H9 (cell line): ENCODE measurements around the gene ZBTB48. TPM values are rescaled to one million over a fixed set of nuclear protein-coding genes. Genes with fewer than 3 reads are reported as not detected.

Source experiments
- DNase-seq: peaks from one replicate; pipeline ENCODE4 v3.0.0-alpha.2; 2017
- H2AFZ ChIP-seq: one replicate; pipeline ENCODE4 v1.6.1; 2013; ENCODE audit warnings: mild to moderate bottlenecking, low read length, control low read depth, moderate library complexity
- H2AK5ac ChIP-seq: 2 replicates; pipeline ENCODE4 v1.6.1; 2013; ENCODE audit warnings: low read length, control low read depth, mixed read lengths; ENCODE audit not compliant: insufficient read length
- H2BK120ac ChIP-seq: one replicate; pipeline ENCODE4 v1.6.1; 2013; ENCODE audit warnings: low read depth, mild to moderate bottlenecking, low read length, control low read depth, inconsistent platforms; ENCODE audit not compliant: poor library complexity, severe bottlenecking
- H2BK12ac ChIP-seq: 2 replicates; pipeline ENCODE4 v1.6.1; 2013; ENCODE audit warnings: low read length, control low read depth, mixed read lengths, low read depth; ENCODE audit not compliant: insufficient read length
- H2BK15ac ChIP-seq: 2 replicates; pipeline ENCODE4 v1.6.1; 2013; ENCODE audit warnings: low read depth, low read length, control low read depth
- H2BK20ac ChIP-seq: one replicate; pipeline ENCODE4 v1.6.1; 2013; ENCODE audit warnings: low read depth, mild to moderate bottlenecking, low read length, control low read depth, inconsistent platforms; ENCODE audit not compliant: poor library complexity, severe bottlenecking
- H2BK5ac ChIP-seq: 2 replicates; pipeline ENCODE4 v1.6.1; 2013; ENCODE audit warnings: low read length, control low read depth, mixed read lengths; ENCODE audit not compliant: insufficient read length
- H3K14ac ChIP-seq: 2 replicates; pipeline ENCODE4 v1.6.1; 2013; ENCODE audit warnings: low read length, control low read depth; ENCODE audit not compliant: insufficient read depth
- H3K18ac ChIP-seq: 2 replicates; pipeline ENCODE4 v1.6.1; 2013; ENCODE audit warnings: low read depth, mild to moderate bottlenecking, mixed read lengths, low read length, control low read depth; ENCODE audit not compliant: insufficient read length
- H3K23ac ChIP-seq: 2 replicates; pipeline ENCODE4 v1.6.1; 2013; ENCODE audit warnings: low read length, control low read depth, mixed read lengths, low read depth; ENCODE audit not compliant: insufficient read length
- H3K23me2 ChIP-seq: 2 replicates; pipeline ENCODE4 v1.6.1; 2013; ENCODE audit warnings: low read depth, mild to moderate bottlenecking, mixed read lengths, low read length, control low read depth; ENCODE audit not compliant: insufficient read length, poor library complexity, severe bottlenecking
- H3K27ac ChIP-seq: 2 replicates; pipeline ENCODE4 v1.5.1; 2013; ENCODE audit warnings: low read length, control low read depth, mixed read lengths, low read depth; ENCODE audit not compliant: insufficient read length
- H3K27me3 ChIP-seq: 2 replicates; pipeline ENCODE4 v1.6.1; 2013; ENCODE audit warnings: low read length, control low read depth, inconsistent platforms; ENCODE audit not compliant: insufficient read depth
- H3K4ac ChIP-seq: 2 replicates; pipeline ENCODE4 v1.6.1; 2013; ENCODE audit warnings: low read depth, mild to moderate bottlenecking, control low read depth, inconsistent platforms, low read length, moderate library complexity
- H3K4me1 ChIP-seq: 2 replicates; pipeline ENCODE4 v1.6.1; 2013; ENCODE audit warnings: low read length, control low read depth, inconsistent platforms; ENCODE audit not compliant: insufficient read depth
- H3K4me2 ChIP-seq: 2 replicates; pipeline ENCODE4 v1.6.1; 2013; ENCODE audit warnings: low read length, control low read depth, mixed read lengths; ENCODE audit not compliant: insufficient read length, insufficient read depth
- H3K56ac ChIP-seq: 2 replicates; pipeline ENCODE4 v1.6.1; 2013; ENCODE audit warnings: low read depth, mild to moderate bottlenecking, mixed read lengths, low read length, control low read depth; ENCODE audit not compliant: insufficient read length
- H3K79me1 ChIP-seq: 2 replicates; pipeline ENCODE4 v1.6.1; 2013; ENCODE audit warnings: low read depth, mild to moderate bottlenecking, moderate library complexity, low read length, control low read depth, inconsistent platforms; ENCODE audit not compliant: insufficient read depth, poor library complexity, severe bottlenecking
- H3K79me2 ChIP-seq: 2 replicates; pipeline ENCODE4 v1.6.1; 2013; ENCODE audit warnings: low read length, control low read depth, inconsistent platforms; ENCODE audit not compliant: insufficient read depth
- H3K9ac ChIP-seq: 2 replicates; pipeline ENCODE4 v1.6.1; 2013; ENCODE audit warnings: low read length, control low read depth, mixed read lengths; ENCODE audit not compliant: insufficient read length; ENCODE audit errors: extremely low read depth
- H3K9me3 ChIP-seq: one replicate; pipeline ENCODE4 v1.6.1; 2013; ENCODE audit warnings: low read depth, low read length, inconsistent platforms; ENCODE audit not compliant: control insufficient read depth
- H3T11ph ChIP-seq: one replicate; pipeline ENCODE4 v1.6.1; 2013; ENCODE audit warnings: mild to moderate bottlenecking, low read length, control low read depth, inconsistent platforms
- H4K20me1 ChIP-seq: one replicate; pipeline ENCODE4 v1.6.1; 2013; ENCODE audit not compliant: control insufficient read depth, insufficient read length, insufficient read depth
- H4K5ac ChIP-seq: 2 replicates; pipeline ENCODE4 v1.6.1; 2013; ENCODE audit warnings: low read depth, mild to moderate bottlenecking, mixed read lengths, low read length, control low read depth; ENCODE audit not compliant: insufficient read length
- H4K8ac ChIP-seq: replicated peaks from 2 replicates; pipeline ENCODE4 v1.6.1; 2013; ENCODE audit warnings: low read length, control low read depth, mixed read lengths, low read depth; ENCODE audit not compliant: insufficient read length
- H4K91ac ChIP-seq: 2 replicates; pipeline ENCODE4 v1.6.1; 2013; ENCODE audit warnings: low read depth, mild to moderate bottlenecking, moderate library complexity, mixed read lengths, low read length, control low read depth; ENCODE audit not compliant: insufficient read length
- H3K27ac Mint-ChIP-seq, 3 experiments: 2 replicates in 2 of 3; 3 replicates in 1 of 3; pipeline ENCODE4 v1.8.0; 2020 to 2021; ENCODE audit warnings: mixed read lengths in 3 of 3, mild to moderate bottlenecking in 1 of 3, moderate library complexity in 1 of 3
- H3K27me3 Mint-ChIP-seq: 2 replicates; pipeline ENCODE4 v1.8.0; 2021; ENCODE audit warnings: low read depth, mild to moderate bottlenecking, moderate library complexity, mixed read lengths
- H3K36me3 Mint-ChIP-seq, 3 experiments: 2 replicates in 2 of 3; 3 replicates in 1 of 3; pipeline ENCODE4 v1.8.0; 2020 to 2021; ENCODE audit warnings: low read depth in 3 of 3, mixed read lengths in 3 of 3; ENCODE audit not compliant: insufficient read depth in 1 of 3
- H3K4me1 Mint-ChIP-seq, 2 experiments: 2 replicates each; pipeline ENCODE4 v1.8.0; 2020; ENCODE audit warnings: mixed read lengths in 2 of 2
- H3K4me3 Mint-ChIP-seq, 2 experiments: 2 replicates in 1 of 2; 3 replicates in 1 of 2; pipeline ENCODE4 v1.8.0; 2020 to 2021; ENCODE audit warnings: mild to moderate bottlenecking in 2 of 2, mixed read lengths in 2 of 2, moderate library complexity in 1 of 2
- H3K9me3 Mint-ChIP-seq, 2 experiments: 2 replicates in 1 of 2; 3 replicates in 1 of 2; pipeline ENCODE4 v1.8.0; 2020; ENCODE audit warnings: mild to moderate bottlenecking in 2 of 2, mixed read lengths in 2 of 2, moderate library complexity in 1 of 2
- CTCF ChIP-seq: fragments of 200-600 bp; sonication (generic); conservative IDR thresholded peaks from 3 replicates; pipeline ENCODE4 v1.8.0; 2021; ENCODE audit warnings: antibody characterized with exemption, mild to moderate bottlenecking
- WGBS: extraction: QIAGEN DNeasy Blood & Tissue Kit; methylation state at CpG from one replicate; pipeline ENCODE4 v1.1.7; 2013; ENCODE audit warnings: missing lambda C conversion rate, low lambda C conversion rate, mixed read lengths; ENCODE audit not compliant: insufficient read length; ENCODE audit errors: extremely low coverage; 5-methylcytosine and 5-hydroxymethylcytosine counted together
- total RNA-seq: library from RNA; stranded (reverse); gene quantifications from 2 replicates; pipeline ENCODE4 v1.2.1, GENCODE V29; 2021

ZBTB48 gene
- total RNA-seq, 1 experiment from 2014 or later, result 33.2 TPM

GRCh38 chr1:6574818-6575217 is 5.0 kb upstream of the ZBTB48 start:
- Histone ChIP-seq H3K27ac (no peak overlapping the region), H4K91ac (no peak overlapping the region), H4K5ac (no peak overlapping the region), H3K79me2 (no peaks in the 10 kb centered on the region), H2BK12ac (no peak overlapping the region), H3K23me2 (no peaks in the 10 kb centered on the region), H3K27me3 (no peaks in the 10 kb centered on the region), H3K23ac (no peak overlapping the region), H2BK120ac (no peak overlapping the region), H3K18ac (no peak overlapping the region), H2BK15ac (no peak overlapping the region), H3K9me3 (no peaks in the 10 kb centered on the region), H3K56ac (no peak overlapping the region), H4K8ac (no peak overlapping the region), H3K4me1 (no peaks in the 10 kb centered on the region; the same call in 1 of the 2 replicates), H3K4ac (no peak overlapping the region), H2BK20ac (no peak overlapping the region), H3K79me1 (no peaks in the 10 kb centered on the region), H3K4me2 (no peak overlapping the region), H3T11ph (no peak overlapping the region), H3K14ac (no peak overlapping the region), H4K20me1 (no peaks in the 10 kb centered on the region), H2BK5ac (no peak overlapping the region), H3K9ac (no peak overlapping the region), H2AFZ (no peak overlapping the region), H2AK5ac (no peak overlapping the region)
- Mint-ChIP-seq H3K27ac (no peak overlapping the region), H3K27me3 (peaks cover 46% of the 10 kb centered on the region), H3K9me3 (peaks cover 4% of the 10 kb centered on the region in 2 experiments; a peak in 2 of 5 replicates), H3K4me3 (no peak overlapping the region), H3K36me3 (no peaks in the 10 kb centered on the region), H3K4me1 (peaks cover 16 to 17% of the 10 kb centered on the region in 2 experiments)
- WGBS, result no CpG with 5 or more reads among the region's 14 CpGs
- no peak for DNase-seq
- no peak for TF ChIP-seq CTCF
